A549 (cell line): ENCODE data around the gene SH2D3A. TPM values are rescaled to one million over a fixed set of nuclear protein-coding genes. Genes with fewer than 3 reads are reported as not detected.

Source experiments
- ATAC-seq, 2 experiments: fragments of 200-7000 bp in 1 of 2; fragments of >200 bp in 1 of 2; cut with Nextera tagmentation in 1 of 2; cut with Tn5 transposase in 1 of 2; 3 replicates each; pipeline versions ENCODE4 v1.8.0 to v1.9.1; 2018 to 2020; ENCODE audit warnings: mild to moderate bottlenecking in 1 of 2, moderate library complexity in 1 of 2
- CTCF ChIA-PET: fragments of 300-600 bp; sonication (Branson Sonifier 250); formaldehyde crosslinking; extraction: SDS; loops from one replicate; lab custom pipeline; 2021; ENCODE audit warnings: antibody characterized with exemption, inconsistent platforms; lab: Yijun Ruan, JAX
- POLR2A ChIA-PET: fragments of 350-600 bp; formaldehyde crosslinking; extraction: SDS; loops from one replicate; lab custom pipeline; 2021; ENCODE audit warnings: antibody characterized with exemption, inconsistent platforms; lab: Yijun Ruan, JAX
- DNase-seq, 2 experiments: peaks; one replicate each; pipeline versions ENCODE4 v3.0.0 to v3.0.0-alpha.2; 2011 to 2016; ENCODE audit warnings: low read depth in 1 of 2, low spot score in 1 of 2
- FAIRE-seq: peaks from 2 replicates; lab custom pipeline; 2011; peaks lifted over from hg19 to GRCh38; lab: Jason Lieb, UNC
- H3K27ac ChIP-seq, 2 experiments: fragments of >200 bp; sonication (Bioruptor Twin); formaldehyde crosslinking; 3 replicates each; pipeline ENCODE4 v1.5.1; 2016 to 2017
- H3K4me1 ChIP-seq: fragments of >200 bp; sonication (Bioruptor Twin); formaldehyde crosslinking; 3 replicates; pipeline ENCODE4 v1.6.1; 2016
- H3K4me2 ChIP-seq: fragments of >200 bp; sonication (Bioruptor Twin); formaldehyde crosslinking; 3 replicates; pipeline ENCODE4 v1.6.1; 2016
- H3K4me3 ChIP-seq: fragments of >200 bp; sonication (Bioruptor Twin); formaldehyde crosslinking; 3 replicates; pipeline ENCODE4 v1.5.1; 2016
- H3K9me3 ChIP-seq: fragments of >200 bp; sonication (Bioruptor Twin); formaldehyde crosslinking; 3 replicates; pipeline ENCODE4 v1.6.1; 2016
- BCL3 ChIP-seq: fragments of >200 bp; sonication (Bioruptor Twin); formaldehyde crosslinking; IDR thresholded peaks from 3 replicates; pipeline ENCODE4 v1.6.1; 2016
- BHLHE40 ChIP-seq: IDR thresholded peaks from 2 replicates; pipeline ENCODE4 v1.6.1; 2012; ENCODE audit warnings: low read depth, low read length, inconsistent platforms
- CBX8 ChIP-seq: fragments of 200-600 bp; sonication (generic); IDR thresholded peaks from 2 replicates; pipeline ENCODE4 v1.6.1; 2016
- CEBPB ChIP-seq, 2 experiments: fragments of >200 bp in 1 of 2; sonication (Bioruptor Twin) in 1 of 2; formaldehyde crosslinking in 1 of 2; IDR thresholded peaks; 2 replicates each; pipeline ENCODE4 v1.6.1; 2012 to 2016
- CHD2 ChIP-seq: fragments of 150-350 bp; IDR thresholded peaks from 2 replicates; pipeline ENCODE4 v1.6.1; 2014; ENCODE audit warnings: low read length; ENCODE audit not compliant: partially characterized antibody
- CHD4 ChIP-seq: fragments of 200-600 bp; sonication (generic); IDR thresholded peaks from 2 replicates; pipeline ENCODE4 v1.6.1; 2016; ENCODE audit warnings: antibody characterized with exemption, mild to moderate bottlenecking, borderline replicate concordance
- E2F6 ChIP-seq: IDR thresholded peaks from 2 replicates; pipeline ENCODE4 v1.6.1; 2012; ENCODE audit warnings: low read depth, borderline replicate concordance
- FOXS1 ChIP-seq: fragments of 250-450 bp; sonication (Bioruptor Pico); IDR thresholded peaks from 2 replicates; pipeline ENCODE4 v1.5.0; 2020; ENCODE audit warnings: mild to moderate bottlenecking, moderate library complexity
- HDAC2 ChIP-seq: fragments of 200-600 bp; sonication (generic); IDR thresholded peaks from 2 replicates; pipeline ENCODE4 v1.6.1; 2016
- HEYL ChIP-seq: fragments of 250-450 bp; sonication (Bioruptor Pico); IDR thresholded peaks from 2 replicates; pipeline ENCODE4 v1.8.0; 2021; ENCODE audit warnings: mild to moderate bottlenecking, moderate library complexity
- HMGXB4 ChIP-seq: fragments of 250-450 bp; sonication (Bioruptor Pico); IDR thresholded peaks from 2 replicates; pipeline ENCODE4 v1.5.0; 2021; ENCODE audit warnings: mild to moderate bottlenecking, moderate library complexity, borderline replicate concordance
- HOXA7 ChIP-seq: fragments of 250-450 bp; sonication (Bioruptor Pico); IDR thresholded peaks from 2 replicates; pipeline ENCODE4 v1.5.0; 2020; ENCODE audit warnings: mild to moderate bottlenecking, moderate library complexity
- HOXB13 ChIP-seq: fragments of 250-450 bp; sonication (Bioruptor Pico); IDR thresholded peaks from 2 replicates; pipeline ENCODE4 v1.5.0; 2020; ENCODE audit warnings: low read depth, mild to moderate bottlenecking, moderate library complexity
- HOXB5 ChIP-seq: fragments of 250-450 bp; sonication (Bioruptor Pico); IDR thresholded peaks from 2 replicates; pipeline ENCODE4 v1.5.0; 2020; ENCODE audit warnings: mild to moderate bottlenecking, moderate library complexity
- KDM1A ChIP-seq: fragments of 200-600 bp; sonication (generic); IDR thresholded peaks from 2 replicates; pipeline ENCODE4 v1.6.1; 2016; ENCODE audit warnings: low read depth, mild to moderate bottlenecking
- MAFK ChIP-seq: fragments of 450-650 bp; IDR thresholded peaks from 2 replicates; pipeline ENCODE4 v1.6.1; 2014; ENCODE audit not compliant: partially characterized antibody
- MAZ ChIP-seq: fragments of 150-350 bp; IDR thresholded peaks from 2 replicates; pipeline ENCODE4 v1.6.1; 2014; ENCODE audit warnings: antibody characterized with exemption, low read depth, low read length, borderline replicate concordance
- NFE2L2 ChIP-seq: fragments of 150-350 bp; conservative IDR thresholded peaks from 2 replicates; pipeline ENCODE4 v1.6.1; 2014; ENCODE audit warnings: low read length
- PHF8 ChIP-seq: fragments of 200-600 bp; sonication (generic); IDR thresholded peaks from 2 replicates; pipeline ENCODE4 v1.6.1; 2016; ENCODE audit warnings: low read depth, mild to moderate bottlenecking, antibody characterized with exemption, moderate library complexity, borderline replicate concordance
- POLR2A ChIP-seq: IDR thresholded peaks from 2 replicates; pipeline ENCODE4 v1.6.1; 2012; ENCODE audit warnings: mild to moderate bottlenecking, low read length
- POLR2AphosphoS2 ChIP-seq: conservative IDR thresholded peaks from 2 replicates; pipeline ENCODE4 v1.6.1; 2012; ENCODE audit warnings: low read length, improper control_type of control experiment, inconsistent platforms
- RFX5 ChIP-seq: fragments of 450-650 bp; IDR thresholded peaks from 2 replicates; pipeline ENCODE4 v1.7.1; 2014; ENCODE audit warnings: antibody characterized with exemption, mild to moderate bottlenecking, moderate library complexity
- SMC3 ChIP-seq: fragments of >200 bp; sonication (Bioruptor Twin); formaldehyde crosslinking; IDR thresholded peaks from 3 replicates; pipeline ENCODE4 v1.6.1; 2018; ENCODE audit warnings: inconsistent platforms
- SREBF2 ChIP-seq: fragments of 450-650 bp; IDR thresholded peaks from 2 replicates; pipeline ENCODE4 v1.6.1; 2014; ENCODE audit warnings: mild to moderate bottlenecking, moderate library complexity
- TFCP2L1 ChIP-seq: fragments of 250-450 bp; sonication (Bioruptor Pico); IDR thresholded peaks from 2 replicates; pipeline ENCODE4 v1.5.0; 2021; ENCODE audit warnings: mild to moderate bottlenecking
- whole genome bisulfite sequencing: methylation state at CpG from one replicate; pipeline ENCODE4 v1.1.6; 2017; ENCODE audit errors: missing lambda C conversion rate; 5-methylcytosine and 5-hydroxymethylcytosine counted together
- polyA plus RNA-seq, 4 experiments: library from polyadenylated mRNA; depleted of rRNA in 3 of 4; stranded (reverse); fragments of >200 nt; fragmentation: RNase III in 1 of 4; extraction: RNeasy Plus Mini Kit Qiagen cat#74134 plus additional on column Dnase treatment in 1 of 4; gene quantifications; 2 replicates in 3 of 4; 3 replicates in 1 of 4; pipeline ENCODE4 v1.2.3, GENCODE V29; 2011 to 2017
- TF ChIP-seq, protein P1 (sequence below): fragments of 150-350 bp; IDR thresholded peaks from 2 replicates; pipeline ENCODE4 v1.6.1; 2014; ENCODE audit warnings: low read depth, mild to moderate bottlenecking, low read length

SH2D3A gene
- polyA plus RNA-seq, 2 of the 4 experiments (the other 2 are of a cell fraction), result 6.7 to 10.0 TPM

- ChIA-PET POLR2A (no interaction called here), CTCF (interaction anchor here (0.7 to 1.7 kb wide), 4 partner anchors 10 to 135 kb away, joined by 3 to 7 read pairs (median 4); partner anchors contain the start of gene GPR108)
- no peak overlapping the region for H3K4me2 ChIP-seq
- 38% methylated on average over 6 of the region's 8 CpGs for WGBS
- DNase-seq, result no peak
- no peaks in the 10 kb centered on the region for H3K9me3 ChIP-seq
- no peak for ATAC-seq
- H3K27ac ChIP-seq, result peak overlapping the region in 1 of 2 experiments; percentile 67; a peak in 3 of 6 replicates
- FAIRE-seq, result no peak
- no peak for TF ChIP-seq PHF8
- TF ChIP-seq, all 56 proteins: peak for 0
- Histone ChIP-seq H3K4me3 (no peak overlapping the region), H3K4me1 (peaks cover 33% of the 10 kb centered on the region)
Observed at GRCh38 chr19:6728346-6728745, 38.9 kb downstream of the SH2D3A start.

DNA sequence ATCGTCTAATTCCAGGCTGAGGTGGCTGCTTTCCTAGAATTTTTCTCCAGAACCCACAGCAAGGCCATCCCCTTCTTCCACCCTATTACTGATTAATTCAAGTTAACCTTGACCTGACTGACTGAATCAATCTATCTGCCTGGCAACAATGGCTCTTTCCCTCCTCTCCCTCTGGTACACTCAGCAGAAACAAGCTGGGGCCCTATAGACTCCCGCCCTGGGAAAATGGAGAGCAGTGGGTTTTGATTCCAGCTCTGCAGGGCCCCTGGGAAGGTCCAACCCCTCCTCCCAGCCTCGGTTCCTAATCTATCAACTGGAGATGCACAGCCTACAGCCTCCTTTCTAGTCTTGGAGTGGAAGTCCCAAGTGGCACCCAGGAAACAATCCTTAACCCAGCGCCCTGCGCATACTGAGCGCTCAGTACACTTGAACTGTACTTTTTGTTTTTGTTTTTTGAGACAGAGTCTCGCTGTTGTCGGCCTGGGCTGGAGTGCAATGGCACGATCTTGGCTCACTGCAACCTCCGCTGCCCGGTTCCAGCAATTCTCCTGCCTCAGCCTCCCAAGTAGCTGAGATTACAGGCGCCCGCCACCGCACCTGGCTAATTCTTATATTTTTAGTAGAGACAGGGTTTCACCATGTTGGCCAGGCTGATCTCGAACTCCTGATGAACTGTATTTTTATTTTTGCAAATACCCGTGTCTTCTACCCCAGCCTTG is 41.6 kb downstream of the SH2D3A start:
- TF ChIP-seq E2F6 (no peak), FOXS1 (CRISPR knock-in tag) (no peak), HOXB5 (CRISPR knock-in tag) (no peak), KDM1A (no peak), POLR2A (no peak), SREBF2 (no peak), HDAC2 (no peak), POLR2AphosphoS2 (no peak), CHD2 (no peak), CEBPB (IDR thresholded peaks at IDR 0.05) (no peak), TFCP2L1 (no peak), SMC3 (no peak), HEYL (CRISPR knock-in tag) (no peak), MAFK (no peak), MAZ (no peak), HOXB13 (CRISPR knock-in tag) (no peak), CBX8 (no peak)
- TF ChIP-seq, protein P1, sequence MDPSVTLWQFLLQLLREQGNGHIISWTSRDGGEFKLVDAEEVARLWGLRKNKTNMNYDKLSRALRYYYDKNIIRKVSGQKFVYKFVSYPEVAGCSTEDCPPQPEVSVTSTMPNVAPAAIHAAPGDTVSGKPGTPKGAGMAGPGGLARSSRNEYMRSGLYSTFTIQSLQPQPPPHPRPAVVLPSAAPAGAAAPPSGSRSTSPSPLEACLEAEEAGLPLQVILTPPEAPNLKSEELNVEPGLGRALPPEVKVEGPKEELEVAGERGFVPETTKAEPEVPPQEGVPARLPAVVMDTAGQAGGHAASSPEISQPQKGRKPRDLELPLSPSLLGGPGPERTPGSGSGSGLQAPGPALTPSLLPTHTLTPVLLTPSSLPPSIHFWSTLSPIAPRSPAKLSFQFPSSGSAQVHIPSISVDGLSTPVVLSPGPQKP, result no peak
- H3K4me1 ChIP-seq, result peaks cover 58% of the 10 kb centered on the region
- no peaks in the 10 kb centered on the region for H3K9me3 ChIP-seq
- no peak for FAIRE-seq
- ChIA-PET POLR2A (no interaction called here), CTCF (interaction anchor here (1.0 to 1.3 kb wide), 2 partner anchors 13 to 92 kb away, joined by 3 to 4 read pairs; no protein-coding TSS in a partner anchor)
- peak overlapping the region; percentile 14; the same call in 1 of the 3 replicates for H3K4me2 ChIP-seq
- H3K27ac ChIP-seq, result peak overlapping the region; percentile 52 to 83; a peak in 5 of 6 replicates
- DNase-seq, result no peak
- ATAC-seq, result no peak
- WGBS, result 89% methylated on average over 16 of the region's 16 CpGs
- no peak overlapping the region for H3K4me3 ChIP-seq

DNA sequence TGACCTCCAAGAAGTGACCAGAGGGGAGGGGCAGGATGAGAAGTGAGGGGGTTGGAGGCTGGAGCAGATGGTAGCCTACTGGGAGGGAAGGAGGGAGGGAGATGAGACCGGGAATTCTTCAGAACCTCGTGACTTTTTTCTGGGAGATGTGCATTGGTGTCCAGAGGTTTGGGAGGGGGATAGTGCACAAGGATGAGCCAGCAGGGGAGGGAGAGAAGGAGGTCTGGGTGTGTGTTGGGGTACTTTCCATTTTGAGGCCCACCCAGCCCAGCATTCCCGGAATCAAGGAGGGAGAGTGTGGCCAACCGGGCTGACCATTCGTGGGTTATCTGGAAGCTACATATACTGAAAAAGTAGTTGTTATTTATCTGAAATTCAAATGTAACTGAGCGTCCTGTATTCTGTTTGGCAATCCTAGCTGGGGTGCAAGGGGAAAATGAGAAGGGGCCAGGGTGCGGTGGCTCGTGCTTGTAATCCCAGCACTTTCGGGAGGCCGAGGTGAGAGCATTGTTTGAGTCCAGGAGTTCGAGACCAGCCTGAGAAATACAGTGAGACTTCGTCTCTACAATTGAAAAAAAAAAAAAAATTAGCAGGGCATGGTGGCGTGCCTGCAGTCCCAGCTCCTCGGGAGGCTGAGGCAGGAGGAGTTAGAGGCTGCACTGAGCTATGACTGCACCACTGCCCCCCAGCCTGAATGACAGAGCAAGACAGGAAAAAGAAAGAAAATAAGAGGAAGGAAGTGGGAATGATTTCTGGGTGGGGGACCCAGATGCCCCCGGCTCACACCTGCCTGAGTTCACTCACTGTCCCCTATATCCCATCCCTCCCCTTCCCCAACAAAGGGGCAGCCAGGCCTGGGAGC is 42.4 kb downstream of the SH2D3A start:
- DNase-seq (no peak), ATAC-seq (no peak), FAIRE-seq (no peak)
- WGBS, result 72% methylated on average over 15 of the region's 15 CpGs
- Histone ChIP-seq H3K4me2 (peak overlapping the region; percentile 14; the same call in 1 of the 3 replicates), H3K4me3 (no peak overlapping the region), H3K9me3 (no peaks in the 10 kb centered on the region), H3K27ac (peak overlapping the region; percentile 52 to 83; a peak in 5 of 6 replicates), H3K4me1 (peaks cover 60% of the 10 kb centered on the region)
- ChIA-PET POLR2A (no interaction called here), CTCF (interaction anchor here (1.3 to 1.6 kb wide), 2 partner anchors 91 to 138 kb away, joined by 4 to 5 read pairs; no protein-coding TSS in a partner anchor)
- no peak for TF ChIP-seq HMGXB4 (CRISPR knock-in tag)
- no peak for TF ChIP-seq E2F6
- TF ChIP-seq FOXS1 (CRISPR knock-in tag), result no peak
- TF ChIP-seq CHD4, result no peak
- TF ChIP-seq MAZ, result no peak
- no peak for TF ChIP-seq BHLHE40
- no peak for TF ChIP-seq BCL3
- TF ChIP-seq HDAC2, result no peak
- no peak for TF ChIP-seq NFE2L2
- TF ChIP-seq RFX5, result no peak
- TF ChIP-seq HOXA7, result no peak
